HL-60/S4 treated with phorbol 12-myristate 13-acetate at 8.2 ng/mL for 4 days and 3 days (cell line): ENCODE results near the gene ATG4B.

Source experiments
- in situ Hi-C: fragments of 300-500 bp; cut with MboI; formaldehyde crosslinking; loops from 2 replicates; pipeline ENCODE4 v1.15.0; 2022; ENCODE audit warnings: low sequenced_read_pairs

The ATG4B gene

GRCh38 chr2:241612156-241613016 is 25.1 kb upstream of the ATG4B start:
- in situ Hi-C loops = no loop called here

DNA sequence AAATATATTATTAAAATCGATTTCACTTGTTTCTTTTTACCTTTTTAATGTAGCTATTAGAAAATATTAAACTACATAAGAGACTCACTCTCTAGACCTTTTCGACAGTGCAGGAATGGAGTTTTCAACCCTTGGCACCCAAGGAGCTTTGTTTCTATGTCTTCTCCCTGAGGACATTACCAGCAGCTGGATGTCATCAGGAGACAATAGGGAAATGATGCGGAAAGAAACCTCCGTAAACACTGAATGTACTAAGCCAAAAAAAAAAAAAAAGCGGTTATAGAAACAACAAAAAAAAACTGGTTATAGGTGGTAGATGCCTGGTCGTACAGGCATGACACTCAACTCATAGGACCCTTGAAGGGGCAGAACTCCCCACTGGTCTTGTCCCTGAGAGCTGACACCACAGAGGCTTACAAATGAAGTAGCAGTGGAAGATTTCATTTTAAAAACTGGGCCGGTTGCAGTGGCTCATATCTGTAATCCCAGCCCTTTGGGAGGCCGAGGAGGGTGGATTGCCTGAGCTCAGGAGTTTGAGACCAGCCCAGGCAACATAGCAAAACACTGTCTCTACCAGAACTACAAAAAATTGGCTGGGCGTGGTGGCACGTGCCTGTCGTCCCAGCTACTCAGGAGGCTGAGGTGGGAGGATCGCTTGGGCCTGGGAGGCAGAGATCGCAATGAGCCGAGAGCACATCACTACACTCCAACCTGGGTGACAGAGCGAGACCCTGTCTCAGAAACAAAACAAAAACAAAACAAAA is 24.3 kb upstream of the ATG4B start:
- in situ Hi-C loops = no loop called here

DNA sequence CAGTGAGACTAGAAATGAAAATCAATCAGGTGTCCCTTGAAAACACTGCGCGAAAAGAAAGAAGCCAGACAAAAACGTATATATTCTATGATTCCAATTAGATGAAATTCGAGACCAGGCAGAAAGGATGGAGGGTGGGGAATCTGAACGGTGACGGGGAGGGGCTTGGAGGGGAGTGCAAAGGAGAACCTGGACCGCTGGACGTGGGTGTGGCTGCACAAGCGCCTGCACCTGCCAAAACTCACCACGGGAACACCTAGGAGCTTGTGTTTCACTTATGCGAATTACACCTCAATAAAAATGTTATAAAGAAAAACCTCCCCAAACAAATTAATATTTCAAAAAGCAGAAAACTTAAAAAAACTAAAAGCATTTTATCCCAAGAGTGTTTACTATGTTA is 22.5 kb upstream of the ATG4B start:
- in situ Hi-C loops = no loop called here

- in situ Hi-C loops = no loop called here
These were observed 21.9 kb upstream of the ATG4B start for GRCh38 chr2:241615522-241616052.

GRCh38 chr2:241616168-241617125 is 21.0 kb upstream of the ATG4B start:
- in situ Hi-C loops = no loop called here

- in situ Hi-C loops = no loop called here
These were observed 19.9 kb upstream of the ATG4B start for GRCh38 chr2:241617431-241618154.

GRCh38 chr2:241618296-241618805 is 19.1 kb upstream of the ATG4B start:
- in situ Hi-C loops = no loop called here

GRCh38 chr2:241618829-241619228 is 18.7 kb upstream of the ATG4B start:
- in situ Hi-C loops = no loop called here

DNA sequence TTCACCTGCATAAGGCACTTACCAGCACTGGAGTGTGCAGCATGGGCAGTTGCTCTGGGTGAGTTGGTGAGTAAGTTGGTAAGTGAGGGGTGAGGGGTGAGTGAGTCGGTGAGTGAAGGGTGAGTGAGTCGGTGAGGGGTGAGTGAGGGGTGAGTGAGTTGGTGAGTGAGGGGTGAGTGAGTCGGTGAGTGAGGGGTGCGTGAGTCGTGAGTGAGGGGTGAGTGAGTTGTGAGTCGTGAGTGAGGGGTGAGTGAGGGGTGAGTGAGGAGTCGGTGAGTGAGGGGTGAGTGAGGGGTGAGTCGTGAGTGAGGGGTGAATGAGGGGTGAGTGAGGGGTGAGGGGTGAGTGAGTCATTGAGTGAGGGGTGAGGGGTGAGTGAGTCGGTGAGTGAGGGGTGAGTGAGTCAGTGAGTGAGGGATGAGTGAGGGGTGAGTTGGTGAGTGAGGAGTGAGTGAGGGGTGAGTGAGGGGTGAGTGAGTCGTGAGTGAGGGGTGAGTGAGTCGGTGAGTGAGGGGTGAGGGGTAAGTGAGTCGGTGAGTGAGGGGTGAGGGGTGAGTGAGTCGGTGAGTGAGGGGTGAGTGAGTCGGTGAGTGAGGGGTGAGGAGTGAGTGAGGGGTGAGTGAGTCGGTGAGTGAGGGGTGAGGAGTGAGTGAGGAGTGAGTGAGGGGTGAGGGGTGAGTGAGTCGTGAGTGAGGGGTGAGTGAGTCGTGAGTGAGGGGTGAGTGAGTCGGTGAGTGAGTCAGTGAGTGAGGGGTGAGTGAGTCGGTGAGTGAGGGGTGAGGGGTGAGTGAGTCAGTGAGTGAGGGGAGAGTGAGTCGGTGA is 17.7 kb upstream of the ATG4B start:
- in situ Hi-C loops = no loop called here

- in situ Hi-C loops = no loop called here
These were observed 17.1 kb upstream of the ATG4B start for GRCh38 chr2:241620419-241620769.

DNA sequence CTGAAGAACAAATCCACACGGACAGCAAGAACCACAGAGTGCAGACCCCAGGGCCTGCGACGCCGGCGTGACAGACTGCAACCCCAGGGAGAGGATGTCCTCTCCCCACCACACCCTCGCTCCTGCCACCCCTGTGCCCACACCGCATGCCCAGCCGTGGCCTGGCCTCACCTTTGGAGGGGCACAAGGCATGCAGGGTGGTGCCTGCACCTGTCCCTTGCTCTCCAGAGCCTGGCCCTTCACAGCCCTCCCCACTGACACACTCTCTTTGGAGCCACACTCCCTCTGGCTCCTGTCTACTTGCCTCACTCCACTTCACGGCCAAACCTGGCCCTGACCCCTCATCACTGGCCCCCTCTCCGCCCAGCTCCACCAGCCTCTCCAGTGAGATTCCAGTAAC is 9.8 kb upstream of the ATG4B start:
- in situ Hi-C loops = no loop called here

DNA sequence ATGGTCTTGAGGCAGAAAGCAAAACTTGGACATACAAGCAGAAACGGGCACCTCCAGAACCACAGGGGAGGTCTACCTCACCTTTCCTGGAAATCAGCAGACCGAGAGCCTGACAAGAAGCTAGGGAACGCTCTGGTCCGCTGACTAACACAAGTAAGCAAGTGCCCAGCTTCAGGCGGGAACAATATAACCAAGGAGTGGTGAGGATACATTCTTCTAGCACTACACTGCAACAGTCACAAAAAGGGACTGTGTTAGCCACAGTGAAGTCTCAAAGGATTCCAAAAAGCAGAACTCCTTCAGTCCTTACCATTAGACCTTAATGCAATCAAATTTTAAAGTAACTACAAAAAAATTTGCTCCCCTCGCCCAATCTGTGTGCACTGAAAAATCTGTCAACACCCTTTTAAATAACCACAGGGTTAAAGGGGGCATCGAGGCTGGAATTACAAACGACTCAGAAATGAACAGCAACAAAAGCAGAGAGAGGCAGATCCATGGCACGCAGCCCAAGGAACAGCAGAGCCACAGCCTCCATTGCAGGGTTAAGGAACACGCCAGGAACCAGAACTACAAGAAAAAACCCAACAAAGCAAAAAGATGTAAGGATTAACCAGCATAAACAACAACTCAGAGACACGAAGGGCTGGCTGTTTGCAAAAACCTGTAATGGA is 7.6 kb upstream of the ATG4B start:
- in situ Hi-C loops = no loop called here

GRCh38 chr2:241632478-241633325 is 4.8 kb upstream of the ATG4B start:
- in situ Hi-C loops = no loop called here

DNA sequence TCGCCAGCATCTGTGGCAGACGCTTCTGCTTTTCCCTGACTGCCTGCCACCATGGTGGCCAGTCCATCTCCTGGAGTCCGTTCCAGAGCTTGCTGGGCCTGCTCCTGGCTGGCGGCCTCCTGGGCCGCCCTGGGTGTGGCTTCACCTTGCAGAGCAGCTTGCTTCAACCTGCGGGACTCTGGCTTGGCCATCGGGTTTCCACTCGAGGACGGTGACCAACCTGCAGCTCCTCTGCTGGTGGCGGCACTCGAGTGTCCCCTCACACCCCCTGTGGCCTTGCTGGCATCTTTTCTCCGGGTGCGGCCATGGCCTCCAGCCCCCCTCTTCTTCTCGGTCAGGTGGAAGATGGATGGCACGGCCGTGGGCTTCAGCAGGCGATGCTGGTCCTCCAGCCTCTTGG is 3.9 kb upstream of the ATG4B start:
- in situ Hi-C loops = no loop called here

DNA sequence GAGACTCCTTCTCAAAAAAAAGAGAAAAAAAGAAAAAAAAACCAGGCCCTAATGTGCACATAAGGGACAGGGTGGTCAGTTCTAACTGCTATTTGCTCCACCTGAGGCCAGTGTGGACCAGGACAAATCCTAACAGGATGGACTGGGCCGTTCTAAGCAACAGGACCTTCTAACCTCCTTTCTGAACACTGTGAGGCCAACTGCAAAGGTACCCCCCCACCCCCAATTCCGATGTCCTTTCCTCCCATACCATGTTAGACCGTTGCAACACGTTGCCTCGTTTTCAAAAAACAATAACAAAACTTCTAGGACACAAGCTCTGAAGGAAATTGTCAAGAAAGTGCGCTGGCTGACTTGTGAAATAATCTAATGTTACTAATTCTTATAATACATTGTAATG is 1.7 kb upstream of the ATG4B start:
- in situ Hi-C loops = no loop called here

- in situ Hi-C loops = no loop called here
These were observed 1.1 kb upstream of the ATG4B start for GRCh38 chr2:241636182-241637017.
